GM18498 (cell line): ENCODE results near the gene TRIM34.
"Not testable (repeated sequence)": the region's sequence is repeated elsewhere in the genome, so short reads cannot be mapped to it uniquely, and the experiment has no call there.

Experiments
- ATAC-seq: cut with Tn5 transposase; IDR thresholded peaks from one replicate; pipeline ENCODE4 v1.9.1; 2021; ENCODE audit warnings: mild to moderate bottlenecking, moderate library complexity; ENCODE audit not compliant: unreplicated experiment

Gene TRIM34

GRCh38 chr11:5620651-5621521 is 3.9 kb upstream of the TRIM34 start:
- ATAC-seq: no peak

- no peak for ATAC-seq
Measured at GRCh38 chr11:5621580-5621979, 3.2 kb upstream of the TRIM34 start.

GRCh38 chr11:5622802-5623201 is 2.0 kb upstream of the TRIM34 start:
- no peak for ATAC-seq

- ATAC-seq: no peak
Measured at GRCh38 chr11:5625281-5625680, 480 bp downstream of the TRIM34 start.

- no peak for ATAC-seq
Measured at GRCh38 chr11:5626196-5626595, 1.4 kb downstream of the TRIM34 start.

- ATAC-seq: peak; percentile 25
Measured at GRCh38 chr11:5631417-5631816, 6.6 kb downstream of the TRIM34 start.

- ATAC-seq: peak; percentile 96
Measured at GRCh38 chr11:5631969-5632635, 7.3 kb downstream of the TRIM34 start.

- ATAC-seq: no peak
Measured at GRCh38 chr11:5639953-5640352, 15.2 kb downstream of the TRIM34 start.

GRCh38 chr11:5643585-5643984 is 18.8 kb downstream of the TRIM34 start:
- ATAC-seq: no peak

- no peak for ATAC-seq
Measured at GRCh38 chr11:5646139-5646538, 21.3 kb downstream of the TRIM34 start.

- no peak for ATAC-seq
Measured at GRCh38 chr11:5655474-5655873, 30.7 kb downstream of the TRIM34 start.

- not testable (repeated sequence) for ATAC-seq
Measured at GRCh38 chr11:5656956-5657355, 32.2 kb downstream of the TRIM34 start.

- no peak for ATAC-seq
Measured at GRCh38 chr11:5658318-5658717, 33.5 kb downstream of the TRIM34 start.

- no peak for ATAC-seq
Measured at GRCh38 chr11:5663511-5663910, 38.7 kb downstream of the TRIM34 start.

- no peak for ATAC-seq
Measured at GRCh38 chr11:5665051-5665570, 40.3 kb downstream of the TRIM34 start.

- no peak for ATAC-seq
Measured at GRCh38 chr11:5665746-5666401, 41.1 kb downstream of the TRIM34 start.

- no peak for ATAC-seq
Measured at GRCh38 chr11:5666402-5666793, 41.6 kb downstream of the TRIM34 start.

- ATAC-seq: no peak
Measured at GRCh38 chr11:5671831-5672230, 47.0 kb downstream of the TRIM34 start.

- no peak for ATAC-seq
Measured at GRCh38 chr11:5674391-5674790, 49.6 kb downstream of the TRIM34 start.

GRCh38 chr11:5679811-5680210 is 55.0 kb downstream of the TRIM34 start:
- ATAC-seq: no peak

- not testable (repeated sequence) for ATAC-seq
Measured at GRCh38 chr11:5682890-5683441, 58.2 kb downstream of the TRIM34 start.
